HUDEP-2 (cell line): ENCODE data around the gene IGF2BP2.
"Not testable (repeated sequence)": the region's sequence is repeated elsewhere in the genome, so short reads cannot be mapped to it uniquely, and the experiment has no call there.

Experiments used
- DNase-seq, 76 experiments: peaks; one replicate each; lab custom pipeline; 2025; ENCODE audit not compliant: unreplicated experiment in 76 of 76; lab: John Stamatoyannopoulos, UW

The IGF2BP2 gene

GRCh38 chr3:185717121-185717520, 107.7 kb downstream of the IGF2BP2 start:
- DNase-seq = no peak

DNA sequence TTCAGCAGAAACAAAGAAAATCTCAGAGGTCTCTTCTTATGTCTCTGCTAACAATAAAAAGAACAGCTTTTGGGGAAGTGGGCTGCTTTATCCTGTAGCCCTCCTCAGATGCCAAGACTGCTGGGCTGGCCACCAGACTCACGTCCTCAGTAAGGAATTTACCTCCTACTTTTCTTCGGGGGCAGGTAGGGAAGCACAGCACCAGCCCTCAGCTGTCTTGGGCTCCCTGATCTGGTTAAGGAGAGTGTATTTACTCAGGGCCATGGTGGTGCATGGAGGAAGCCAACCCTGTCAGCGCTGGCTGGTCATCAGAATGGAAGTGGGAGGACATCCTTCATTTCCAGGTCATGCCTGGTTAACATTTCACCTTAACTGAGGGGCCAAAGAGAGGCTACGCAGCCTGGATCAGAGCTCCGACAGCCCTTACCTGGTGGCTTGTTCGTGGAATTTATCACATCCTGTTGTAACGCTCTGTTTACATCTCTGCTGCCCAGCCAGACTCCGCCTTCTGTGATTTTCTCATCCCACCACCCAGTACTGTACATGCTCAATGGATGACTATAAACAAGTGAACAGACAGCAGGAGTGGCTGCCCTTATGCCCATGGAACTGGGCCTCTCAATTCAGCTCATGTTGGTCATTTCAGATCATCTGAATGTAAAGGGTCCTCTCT, 108.3 kb downstream of the IGF2BP2 start:
- DNase-seq = no peak

DNA sequence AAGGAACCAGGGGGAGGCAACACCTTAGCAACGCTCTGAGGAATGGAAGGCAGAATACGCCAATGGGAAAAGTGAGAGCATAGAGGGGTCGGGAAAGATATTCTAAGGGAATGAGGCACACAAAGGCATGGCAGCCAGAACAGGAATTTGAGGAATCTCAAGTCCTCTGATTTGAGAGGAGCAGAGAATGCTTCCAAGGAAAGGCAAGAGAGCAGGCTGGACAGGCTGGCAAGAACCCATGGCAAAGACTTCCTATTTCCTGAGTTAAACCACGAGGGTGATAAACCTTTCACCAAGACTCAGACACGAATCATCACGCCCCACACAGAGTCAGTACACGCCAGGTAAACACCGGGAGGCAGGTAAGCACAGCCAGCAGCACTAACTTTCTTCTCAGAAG, 109.8 kb downstream of the IGF2BP2 start:
- DNase-seq = no peak

DNA sequence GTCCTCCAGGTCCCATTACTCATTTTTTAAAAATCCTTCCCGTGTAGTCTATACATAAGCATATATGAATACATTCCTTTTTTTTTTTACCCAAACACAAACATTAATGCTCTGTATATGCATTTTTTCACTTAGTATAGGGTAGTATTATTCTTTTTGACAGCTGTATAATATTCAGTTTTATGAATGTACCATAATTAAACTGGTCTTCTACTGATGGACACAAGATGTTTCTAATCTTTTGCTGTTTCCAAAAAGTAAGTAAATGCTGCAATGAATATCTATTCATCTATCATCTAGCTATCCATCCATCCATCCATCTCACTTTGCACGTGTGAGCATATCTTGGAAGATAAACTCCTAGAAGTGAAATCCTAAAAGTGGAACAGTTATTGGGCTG, 110.8 kb downstream of the IGF2BP2 start:
- no peak for DNase-seq

- no peak for DNase-seq
Measured at GRCh38 chr3:185713015-185713414, 111.8 kb downstream of the IGF2BP2 start.

GRCh38 chr3:185712337-185712736, 112.5 kb downstream of the IGF2BP2 start:
- DNase-seq = no peak

GRCh38 chr3:185711255-185711870, 113.5 kb downstream of the IGF2BP2 start:
- DNase-seq = no peak

GRCh38 chr3:185709251-185709955, 115.4 kb downstream of the IGF2BP2 start:
- no peak for DNase-seq

GRCh38 chr3:185708392-185708791, 116.5 kb downstream of the IGF2BP2 start:
- no peak for DNase-seq

DNA sequence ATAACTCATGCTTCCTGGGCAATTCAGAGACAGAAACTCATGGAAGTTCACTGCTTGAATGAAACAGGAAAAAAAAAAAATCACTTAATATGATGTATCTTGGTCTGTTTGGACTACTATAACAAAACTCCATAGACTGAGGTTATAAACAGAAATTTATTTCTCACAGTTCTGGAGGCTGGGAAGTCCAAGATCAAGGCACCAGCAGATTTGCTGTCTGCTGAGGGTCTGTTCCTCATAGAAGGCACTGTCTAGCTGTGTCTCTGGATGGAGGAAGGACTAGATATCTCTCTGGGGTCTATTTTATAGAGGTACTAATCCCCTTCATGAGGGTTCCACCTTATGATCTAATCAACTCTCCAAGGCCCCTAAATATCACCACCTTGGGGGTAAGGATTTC, 119.3 kb downstream of the IGF2BP2 start:
- DNase-seq = no peak

- DNase-seq = no peak
Measured at GRCh38 chr3:185702262-185703225, 122.3 kb downstream of the IGF2BP2 start.

- no peak for DNase-seq
Measured at GRCh38 chr3:185701611-185702261, 123.1 kb downstream of the IGF2BP2 start.

DNA sequence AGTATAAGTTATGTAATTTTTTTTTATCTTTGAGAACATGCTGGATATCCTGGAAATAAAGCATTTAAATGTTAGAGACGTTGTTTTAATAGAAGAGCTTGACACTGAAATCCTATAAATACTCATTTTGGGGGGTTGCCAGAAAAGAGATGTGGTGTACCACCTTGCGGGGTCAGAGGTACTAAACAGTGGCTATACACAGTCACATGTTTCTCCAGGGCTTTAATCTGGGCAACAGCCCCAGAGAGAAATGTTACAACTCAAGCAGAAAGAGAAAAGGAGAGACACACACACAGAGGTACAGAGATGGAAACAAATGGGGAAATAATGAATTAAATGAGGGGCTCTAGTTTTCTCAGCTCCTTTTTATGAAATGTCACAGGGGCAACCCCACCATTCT, 124.9 kb downstream of the IGF2BP2 start:
- DNase-seq = no peak

GRCh38 chr3:185697228-185697627, 127.6 kb downstream of the IGF2BP2 start:
- not testable (repeated sequence) for DNase-seq

GRCh38 chr3:185696039-185696438, 128.8 kb downstream of the IGF2BP2 start:
- DNase-seq = no peak

DNA sequence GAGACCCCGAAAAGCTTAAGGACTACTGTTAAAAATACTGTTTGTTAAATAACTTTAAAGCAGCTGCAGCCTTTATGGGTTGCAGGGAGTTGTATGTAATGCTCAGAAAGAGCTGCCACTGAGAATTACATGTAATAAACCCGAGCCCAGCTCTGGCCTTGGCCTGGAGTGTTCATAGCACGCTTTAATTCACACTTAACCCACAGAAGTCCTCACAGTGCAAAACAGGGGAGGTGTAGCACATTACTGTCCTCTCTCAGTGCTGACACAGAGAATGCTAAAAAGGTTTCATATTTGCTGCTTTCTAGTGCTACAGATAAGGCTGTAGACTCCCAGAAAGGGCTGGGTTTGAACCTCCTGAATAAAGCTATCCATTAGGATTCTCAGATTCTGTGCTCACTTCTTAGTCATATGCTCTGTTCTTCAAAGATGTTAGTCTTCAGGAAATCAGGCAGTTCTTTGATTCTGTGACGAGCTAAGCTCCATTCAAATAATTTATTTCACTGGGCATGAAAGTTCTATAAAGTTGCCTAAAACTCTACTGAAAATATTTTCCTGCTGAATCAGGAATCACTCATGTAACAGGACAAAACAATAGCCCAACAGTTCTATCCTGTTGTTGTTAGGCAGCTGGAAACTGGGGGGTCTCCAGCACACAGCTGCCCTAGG, 130.7 kb downstream of the IGF2BP2 start:
- no peak for DNase-seq

GRCh38 chr3:185691622-185692021, 133.2 kb downstream of the IGF2BP2 start:
- no peak for DNase-seq

- no peak for DNase-seq
Measured at GRCh38 chr3:185687271-185687878, 137.5 kb downstream of the IGF2BP2 start.

- DNase-seq = no peak
Measured at GRCh38 chr3:185685231-185686035, 139.4 kb downstream of the IGF2BP2 start.
